Stimulated activated CD4-positive, alpha-beta T cell treated with anti-CD3 and anti-CD28 coated beads, Interleukin-15, amount 100 ng/mL, for 48 hours (primary cell): Measurements from ENCODE around the gene HSD11B1.

Source experiments
- DNase-seq, 2 donors: peaks; one replicate each; pipeline ENCODE4 v3.0.0-alpha.2; 2020; ENCODE audit warnings: low read depth in 2 of 2

Gene HSD11B1

GRCh38 chr1:209727286-209727685 lies 22.6 kb downstream of the HSD11B1 start:
- no peak for DNase-seq

- DNase-seq: no peak
These were observed 23.1 kb downstream of the HSD11B1 start for GRCh38 chr1:209727785-209728184.

- no peak for DNase-seq
These were observed 23.8 kb downstream of the HSD11B1 start for GRCh38 chr1:209728466-209728865.

GRCh38 chr1:209729436-209729835 lies 24.8 kb downstream of the HSD11B1 start:
- DNase-seq: no peak

- DNase-seq: no peak
These were observed 28.1 kb downstream of the HSD11B1 start for GRCh38 chr1:209732725-209733124.

- DNase-seq: no peak
These were observed 29.0 kb downstream of the HSD11B1 start for GRCh38 chr1:209733409-209734192.

- DNase-seq: no peak
These were observed 32.0 kb downstream of the HSD11B1 start for GRCh38 chr1:209736490-209737117.

GRCh38 chr1:209737118-209737505 lies 32.5 kb downstream of the HSD11B1 start:
- DNase-seq: no peak

GRCh38 chr1:209738270-209738669 lies 33.6 kb downstream of the HSD11B1 start:
- no peak for DNase-seq

- no peak for DNase-seq
These were observed 36.5 kb downstream of the HSD11B1 start for GRCh38 chr1:209741193-209741592.

GRCh38 chr1:209741889-209742288 lies 37.2 kb downstream of the HSD11B1 start:
- no peak for DNase-seq

GRCh38 chr1:209742409-209743144 lies 37.9 kb downstream of the HSD11B1 start:
- no peak for DNase-seq

GRCh38 chr1:209743145-209743482 lies 38.5 kb downstream of the HSD11B1 start:
- DNase-seq: no peak

- no peak for DNase-seq
These were observed 42.0 kb downstream of the HSD11B1 start for GRCh38 chr1:209746451-209747165.

GRCh38 chr1:209747580-209748262 lies 43.1 kb downstream of the HSD11B1 start:
- peak; percentile 81 to 90 for DNase-seq

- DNase-seq: no peak
These were observed 44.0 kb downstream of the HSD11B1 start for GRCh38 chr1:209748620-209749019.

- no peak for DNase-seq
These were observed 44.6 kb downstream of the HSD11B1 start for GRCh38 chr1:209749205-209749604.

GRCh38 chr1:209749670-209750323 lies 45.2 kb downstream of the HSD11B1 start:
- no peak for DNase-seq

- no peak for DNase-seq
These were observed 47.1 kb downstream of the HSD11B1 start for GRCh38 chr1:209751627-209752231.

GRCh38 chr1:209752890-209753289 lies 48.2 kb downstream of the HSD11B1 start:
- DNase-seq: no peak

- no peak for DNase-seq
These were observed 50.6 kb downstream of the HSD11B1 start for GRCh38 chr1:209755256-209755655.
